Pericardium fibroblast (primary cell): ENCODE measurements around the gene CCL7. TPM values are rescaled to one million over a fixed set of nuclear protein-coding genes. Genes with fewer than 3 reads are reported as not detected.

Experiments used
- total RNA-seq: library from RNA; depleted of rRNA; stranded (reverse); fragments of >200 nt; gene quantifications from 2 replicates; pipeline ENCODE4 v1.2.3, GENCODE V29; 2015

The CCL7 gene
- not detected in 2 replicates for total RNA-seq

DNA sequence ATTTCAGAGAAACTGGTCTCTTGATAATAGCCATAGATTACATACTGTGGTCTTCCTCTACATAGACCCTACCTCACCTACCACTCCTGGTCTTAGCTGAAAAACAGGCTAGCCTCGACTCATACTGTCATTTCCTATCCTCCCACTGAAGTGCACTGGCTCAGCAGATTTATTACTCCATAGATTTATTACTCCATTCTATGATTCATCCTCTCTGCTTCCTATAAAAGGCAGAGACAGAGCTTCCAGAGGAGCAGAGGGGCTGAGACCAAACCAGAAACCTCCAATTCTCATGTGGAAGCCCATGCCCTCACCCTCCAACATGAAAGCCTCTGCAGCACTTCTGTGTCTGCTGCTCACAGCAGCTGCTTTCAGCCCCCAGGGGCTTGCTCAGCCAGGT lies at the start of gene CCL7:
CCL7 (plus strand) TSS at position 253 of the 400 bp plus-strand sequence; CDS start at position 323, 70 bp downstream.

DNA sequence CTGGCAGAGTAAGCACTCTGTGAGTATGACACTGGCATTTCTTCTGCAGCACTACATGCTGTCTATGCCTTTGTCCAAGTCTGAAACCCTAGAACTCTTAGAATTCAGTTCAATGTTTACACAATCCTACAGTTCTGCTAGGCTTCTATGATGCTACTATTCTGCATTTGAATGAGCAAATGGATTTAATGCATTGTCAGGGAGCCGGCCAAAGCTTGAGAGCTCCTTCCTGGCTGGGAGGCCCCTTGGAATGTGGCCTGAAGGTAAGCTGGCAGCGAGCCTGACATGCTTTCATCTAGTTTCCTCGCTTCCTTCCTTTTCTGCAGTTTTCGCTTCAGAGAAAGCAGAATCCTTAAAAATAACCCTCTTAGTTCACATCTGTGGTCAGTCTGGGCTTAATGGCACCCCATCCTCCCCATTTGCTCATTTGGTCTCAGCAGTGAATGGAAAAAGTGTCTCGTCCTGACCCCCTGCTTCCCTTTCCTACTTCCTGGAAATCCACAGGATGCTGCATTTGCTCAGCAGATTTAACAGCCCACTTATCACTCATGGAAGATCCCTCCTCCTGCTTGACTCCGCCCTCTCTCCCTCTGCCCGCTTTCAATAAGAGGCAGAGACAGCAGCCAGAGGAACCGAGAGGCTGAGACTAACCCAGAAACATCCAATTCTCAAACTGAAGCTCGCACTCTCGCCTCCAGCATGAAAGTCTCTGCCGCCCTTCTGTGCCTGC lies 15.2 kb upstream of the CCL7 start, which contains the start of gene CCL2:
CCL2 (plus strand) TSS at position 635 of the 730 bp plus-strand sequence; CDS start at position 700, 65 bp downstream.

DNA sequence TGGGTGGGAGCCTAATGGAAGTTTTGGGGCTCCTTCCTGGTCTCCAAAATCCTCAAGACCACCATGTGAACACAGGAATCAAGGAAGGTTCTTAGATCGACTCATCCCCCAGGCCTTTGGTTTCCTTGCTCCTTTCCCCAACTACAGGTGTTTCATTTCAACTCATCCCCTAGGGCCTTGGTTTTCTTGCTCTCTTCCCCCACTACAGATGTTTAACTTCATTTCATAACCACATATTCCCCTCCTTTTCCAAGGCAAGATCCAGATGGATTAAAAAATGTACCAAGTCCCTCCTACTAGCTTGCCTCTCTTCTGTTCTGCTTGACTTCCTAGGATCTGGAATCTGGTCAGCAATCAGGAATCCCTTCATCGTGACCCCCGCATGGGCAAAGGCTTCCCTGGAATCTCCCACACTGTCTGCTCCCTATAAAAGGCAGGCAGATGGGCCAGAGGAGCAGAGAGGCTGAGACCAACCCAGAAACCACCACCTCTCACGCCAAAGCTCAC lies 15.3 kb downstream of the CCL7 start, which contains the start of gene CCL11:
CCL11 (plus strand) TSS at position 457 of the 507 bp plus-strand sequence. CDS start 67 bp downstream, outside the sequence.

DNA sequence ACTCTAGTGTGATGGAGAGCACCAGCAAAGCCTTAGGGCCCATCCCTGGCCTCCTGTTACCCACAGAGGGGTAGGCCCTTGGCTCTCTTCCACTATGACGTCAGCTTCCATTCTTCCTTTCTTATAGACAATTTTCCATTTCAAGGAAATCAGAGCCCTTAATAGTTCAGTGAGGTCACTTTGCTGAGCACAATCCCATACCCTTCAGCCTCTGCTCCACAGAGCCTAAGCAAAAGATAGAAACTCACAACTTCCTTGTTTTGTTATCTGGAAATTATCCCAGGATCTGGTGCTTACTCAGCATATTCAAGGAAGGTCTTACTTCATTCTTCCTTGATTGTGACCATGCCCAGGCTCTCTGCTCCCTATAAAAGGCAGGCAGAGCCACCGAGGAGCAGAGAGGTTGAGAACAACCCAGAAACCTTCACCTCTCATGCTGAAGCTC lies 49.0 kb downstream of the CCL7 start, which contains the start of gene CCL8:
CCL8 (plus strand) TSS at position 397 of the 445 bp plus-strand sequence. CDS start 67 bp downstream, outside the sequence.

Other genes with a start within 250 kb of the CCL7 start
- 15.1 and 58.1 TPM in 2 replicates for gene CCL2, start 14.9 kb upstream of the CCL7 start, total RNA-seq
- gene CCL11, start 15.5 kb downstream of the CCL7 start, total RNA-seq = not detected in 2 replicates
- not detected in 2 replicates for gene CCL8, start 49.2 kb downstream of the CCL7 start, total RNA-seq
- gene CCL13, start 86.3 kb downstream of the CCL7 start, total RNA-seq = not detected in 2 replicates
- not detected in 2 replicates for gene CCL1, start 93.0 kb downstream of the CCL7 start, total RNA-seq